Upper lobe of left lung (tissue), 4 donors: ENCODE results near the gene ZNRF1.

Experiments used
- EP300 ChIP-seq, 4 donors: sonication (generic); formaldehyde crosslinking; IDR thresholded peaks; one replicate each; pipeline ENCODE4 v1.5.1; 2017; ENCODE audit warnings: antibody characterized with exemption in 4 of 4, control low read depth in 2 of 4
- POLR2A ChIP-seq, 4 donors: fragments of 450-650 bp; IDR thresholded peaks; one replicate each; pipeline ENCODE4 v1.5.1; 2016 to 2017; ENCODE audit warnings: antibody characterized with exemption in 4 of 4, mild to moderate bottlenecking in 2 of 4
- POLR2AphosphoS5 ChIP-seq, 2 donors: sonication (generic); formaldehyde crosslinking; IDR thresholded peaks; one replicate each; pipeline ENCODE4 v1.5.1; 2017; ENCODE audit warnings: antibody characterized with exemption in 2 of 2
- TF ChIP-seq, protein P1 (sequence below), 6 experiments: fragments of 450-650 bp in 4 of 6; fragments of 200-600 bp in 2 of 6; sonication (generic) in 2 of 6; IDR thresholded peaks; one replicate each; pipeline ENCODE4 v1.5.1; 2016 to 2019; ENCODE audit warnings: antibody characterized with exemption in 6 of 6

DNA sequence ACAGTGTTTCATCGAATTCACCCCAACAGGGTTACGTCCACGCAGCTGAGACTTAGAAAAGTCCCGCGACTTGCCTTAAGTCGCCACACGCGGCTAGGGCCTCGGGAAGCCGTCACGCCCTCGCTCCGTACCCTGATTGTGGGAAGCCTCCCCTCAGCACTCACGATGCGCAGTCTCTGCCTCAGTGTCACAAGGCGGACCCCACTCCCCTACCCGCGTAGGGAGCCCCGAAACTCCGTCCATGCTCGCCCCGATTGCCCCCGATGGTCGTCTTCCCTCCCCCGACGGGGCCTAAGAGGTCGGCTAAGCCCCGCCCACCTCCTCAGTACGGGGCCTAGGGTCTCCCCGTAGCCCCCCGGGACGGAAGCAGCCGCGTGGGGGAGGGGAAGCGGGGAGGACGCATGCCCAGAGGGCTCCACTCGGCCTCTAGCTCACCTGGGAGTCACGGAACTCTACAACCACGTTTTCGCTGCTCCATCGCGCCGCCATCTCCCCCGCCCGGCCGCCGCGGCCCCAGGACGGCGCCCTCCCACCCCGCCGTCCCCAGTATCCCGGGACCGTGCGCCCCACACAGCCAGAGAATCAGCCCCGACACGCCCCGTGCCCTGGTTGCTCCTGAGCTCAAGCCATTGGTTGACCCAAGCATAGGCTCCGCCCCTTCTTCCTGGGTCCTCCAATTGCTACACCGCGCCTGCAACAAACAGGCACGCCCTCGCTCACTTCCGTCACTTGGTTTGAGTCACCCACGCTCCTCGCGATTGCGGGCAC lies 14.1 kb upstream of the ZNRF1 start, which contains the start of gene WDR59:
- peak in 3 of 4 donors; percentile 15 to 62 (median 60) for TF ChIP-seq POLR2A (IDR thresholded peaks at IDR 0.05)
- TF ChIP-seq, protein P1, sequence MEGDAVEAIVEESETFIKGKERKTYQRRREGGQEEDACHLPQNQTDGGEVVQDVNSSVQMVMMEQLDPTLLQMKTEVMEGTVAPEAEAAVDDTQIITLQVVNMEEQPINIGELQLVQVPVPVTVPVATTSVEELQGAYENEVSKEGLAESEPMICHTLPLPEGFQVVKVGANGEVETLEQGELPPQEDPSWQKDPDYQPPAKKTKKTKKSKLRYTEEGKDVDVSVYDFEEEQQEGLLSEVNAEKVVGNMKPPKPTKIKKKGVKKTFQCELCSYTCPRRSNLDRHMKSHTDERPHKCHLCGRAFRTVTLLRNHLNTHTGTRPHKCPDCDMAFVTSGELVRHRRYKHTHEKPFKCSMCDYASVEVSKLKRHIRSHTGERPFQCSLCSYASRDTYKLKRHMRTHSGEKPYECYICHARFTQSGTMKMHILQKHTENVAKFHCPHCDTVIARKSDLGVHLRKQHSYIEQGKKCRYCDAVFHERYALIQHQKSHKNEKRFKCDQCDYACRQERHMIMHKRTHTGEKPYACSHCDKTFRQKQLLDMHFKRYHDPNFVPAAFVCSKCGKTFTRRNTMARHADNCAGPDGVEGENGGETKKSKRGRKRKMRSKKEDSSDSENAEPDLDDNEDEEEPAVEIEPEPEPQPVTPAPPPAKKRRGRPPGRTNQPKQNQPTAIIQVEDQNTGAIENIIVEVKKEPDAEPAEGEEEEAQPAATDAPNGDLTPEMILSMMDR (IDR thresholded peaks at IDR 0.05): no peak
- no peak for TF ChIP-seq EP300 (IDR thresholded peaks at IDR 0.05)
- TF ChIP-seq POLR2AphosphoS5 (IDR thresholded peaks at IDR 0.05): peak; percentile 35 to 74
